NCI-H146 treated with DMSO at 0.1 percent for 48 hours (cell line): Measurements from ENCODE around the gene HAUS6.
"Not testable (repeated sequence)": the region's sequence is repeated elsewhere in the genome, so short reads cannot be mapped to it uniquely, and the experiment has no call there.

ENCODE experiments used
- DNase-seq: peaks from one replicate; lab custom pipeline; 2025; ENCODE audit not compliant: unreplicated experiment; lab: John Stamatoyannopoulos, UW

Gene HAUS6

GRCh38 chr9:19036611-19037010 is 66.1 kb downstream of the HAUS6 start:
- no peak for DNase-seq

GRCh38 chr9:19033015-19033414 is 69.7 kb downstream of the HAUS6 start, which contains the start of gene SAXO1:
Gene SAXO1, minus strand, starts transcription at chr9:19033209. Its CDS starts 301 bp downstream, at chr9:19032908.
- peak; percentile 38 for DNase-seq

- DNase-seq: no peak
Observed at GRCh38 chr9:19032406-19032805, 70.3 kb downstream of the HAUS6 start.

GRCh38 chr9:19030899-19031298 is 71.8 kb downstream of the HAUS6 start:
- no peak for DNase-seq

GRCh38 chr9:19028835-19029451 is 73.8 kb downstream of the HAUS6 start:
- DNase-seq: peak; percentile 41

GRCh38 chr9:19027825-19028224 is 74.9 kb downstream of the HAUS6 start:
- no peak for DNase-seq

DNA sequence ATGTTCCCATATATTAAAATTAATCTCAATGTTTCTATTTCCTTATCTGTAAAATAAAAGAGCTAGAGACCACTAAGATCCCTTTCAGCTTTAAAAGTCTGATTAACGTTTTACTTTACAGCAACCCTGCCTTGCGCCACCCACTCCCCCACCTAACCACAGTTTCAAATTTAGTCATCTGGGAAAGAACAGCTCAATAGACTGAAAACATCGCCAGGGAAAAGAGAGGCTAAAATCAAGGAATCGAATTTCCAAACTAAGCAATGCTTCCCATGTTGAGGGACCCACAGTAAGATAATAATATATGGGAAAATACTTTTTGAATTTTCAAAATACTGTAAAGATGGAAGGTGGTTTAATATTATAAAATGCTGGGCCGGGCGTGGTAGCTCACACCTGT is 76.3 kb downstream of the HAUS6 start:
- no peak for DNase-seq

- no peak for DNase-seq
Observed at GRCh38 chr9:19023078-19023477, 79.6 kb downstream of the HAUS6 start.

DNA sequence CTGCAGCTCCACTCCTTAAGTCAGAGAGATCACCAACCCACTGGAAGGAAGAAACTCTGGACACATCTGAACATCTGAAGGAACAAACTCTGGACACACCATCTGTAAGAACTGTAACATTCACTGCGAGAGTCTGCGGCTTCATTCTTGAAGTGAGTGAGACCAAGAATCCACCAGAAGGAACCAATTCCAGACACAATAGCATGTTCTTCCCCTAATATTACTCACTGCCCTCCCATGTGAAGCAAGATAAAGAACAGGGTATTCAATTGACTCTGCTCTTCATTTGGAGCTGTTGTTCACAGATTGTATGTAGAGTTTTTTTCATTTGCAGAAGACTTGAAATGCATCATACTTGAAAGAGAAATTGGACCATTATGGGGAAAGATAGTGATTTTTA is 80.5 kb downstream of the HAUS6 start:
- no peak for DNase-seq

- DNase-seq: not testable (repeated sequence)
Observed at GRCh38 chr9:19021649-19022048, 81.1 kb downstream of the HAUS6 start.

GRCh38 chr9:19020886-19021455 is 81.7 kb downstream of the HAUS6 start:
- DNase-seq: no peak

- DNase-seq: no peak
Observed at GRCh38 chr9:19018201-19018600, 84.5 kb downstream of the HAUS6 start.

GRCh38 chr9:19009391-19009965 is 93.2 kb downstream of the HAUS6 start:
- DNase-seq: no peak
